BJ (cell line): Measurements from ENCODE around the gene DOK5. TPM values are rescaled to one million over a fixed set of nuclear protein-coding genes. Genes with fewer than 3 reads are reported as not detected.

Source experiments
- CTCF ChIA-PET: fragments of 350-600 bp; formaldehyde crosslinking; extraction: SDS; loops from one replicate; lab custom pipeline; 2021; ENCODE audit warnings: antibody characterized with exemption, inconsistent platforms; lab: Yijun Ruan, JAX
- POLR2A ChIA-PET: fragments of 300-600 bp; sonication (Branson Sonifier 250); formaldehyde crosslinking; extraction: SDS; loops from one replicate; lab custom pipeline; 2021; ENCODE audit warnings: antibody characterized with exemption; lab: Charles Lee
- DNase-seq: peaks from one replicate; pipeline ENCODE4 v3.0.0-alpha.2; 2011; ENCODE audit warnings: low read depth
- H3K27me3 ChIP-seq: 2 replicates; pipeline ENCODE4 v1.6.0; 2011; ENCODE audit warnings: low read length; ENCODE audit not compliant: control insufficient read depth, insufficient read depth
- H3K36me3 ChIP-seq: 2 replicates; pipeline ENCODE4 v1.5.1; 2011; ENCODE audit warnings: low read length; ENCODE audit not compliant: control insufficient read depth, insufficient read depth
- H3K4me3 ChIP-seq: 2 replicates; pipeline ENCODE4 v1.5.1; 2011; ENCODE audit warnings: low read depth, mild to moderate bottlenecking, control low read depth, low read length
- polyA plus RNA-seq: library from polyadenylated mRNA; depleted of rRNA; stranded (reverse); fragments of >200 nt; gene quantifications from 2 replicates; pipeline ENCODE4 v1.2.3, GENCODE V29; 2011
- TF ChIP-seq, protein P1 (sequence below): IDR thresholded peaks from 2 replicates; pipeline ENCODE4 v1.5.1; 2011; ENCODE audit warnings: low read depth, mild to moderate bottlenecking, control low read depth, inconsistent platforms, low read length, moderate library complexity; ENCODE audit not compliant: insufficient read depth

The DOK5 gene
- polyA plus RNA-seq, 1 experiment, result 0.26 TPM

DNA sequence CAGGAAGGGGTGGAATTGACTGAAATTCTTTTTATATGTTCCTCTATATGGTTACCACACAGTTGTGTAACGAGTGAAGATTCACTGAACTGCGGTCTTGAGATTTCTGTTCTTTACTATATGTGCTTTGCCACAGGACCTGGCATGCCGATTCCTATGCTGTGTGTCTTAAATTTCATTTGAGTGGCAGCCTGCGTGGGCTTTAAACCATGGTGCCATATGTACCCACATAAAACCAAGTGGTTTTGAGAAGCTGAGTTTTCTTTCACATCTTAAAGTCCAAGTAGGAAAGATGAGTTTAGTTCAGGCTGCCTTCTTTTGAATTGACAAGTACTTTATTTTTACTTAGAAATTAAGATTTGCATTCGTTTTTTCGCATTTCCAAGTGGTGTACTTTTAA lies 101.1 kb downstream of the DOK5 start:
- POLR2A ChIA-PET, result no interaction called here
- no peak for DNase-seq
- no peaks in the 10 kb centered on the region for H3K27me3 ChIP-seq
- CTCF ChIA-PET, result no interaction called here
- H3K36me3 ChIP-seq, result no peaks in the 10 kb centered on the region
- TF ChIP-seq, protein P1, sequence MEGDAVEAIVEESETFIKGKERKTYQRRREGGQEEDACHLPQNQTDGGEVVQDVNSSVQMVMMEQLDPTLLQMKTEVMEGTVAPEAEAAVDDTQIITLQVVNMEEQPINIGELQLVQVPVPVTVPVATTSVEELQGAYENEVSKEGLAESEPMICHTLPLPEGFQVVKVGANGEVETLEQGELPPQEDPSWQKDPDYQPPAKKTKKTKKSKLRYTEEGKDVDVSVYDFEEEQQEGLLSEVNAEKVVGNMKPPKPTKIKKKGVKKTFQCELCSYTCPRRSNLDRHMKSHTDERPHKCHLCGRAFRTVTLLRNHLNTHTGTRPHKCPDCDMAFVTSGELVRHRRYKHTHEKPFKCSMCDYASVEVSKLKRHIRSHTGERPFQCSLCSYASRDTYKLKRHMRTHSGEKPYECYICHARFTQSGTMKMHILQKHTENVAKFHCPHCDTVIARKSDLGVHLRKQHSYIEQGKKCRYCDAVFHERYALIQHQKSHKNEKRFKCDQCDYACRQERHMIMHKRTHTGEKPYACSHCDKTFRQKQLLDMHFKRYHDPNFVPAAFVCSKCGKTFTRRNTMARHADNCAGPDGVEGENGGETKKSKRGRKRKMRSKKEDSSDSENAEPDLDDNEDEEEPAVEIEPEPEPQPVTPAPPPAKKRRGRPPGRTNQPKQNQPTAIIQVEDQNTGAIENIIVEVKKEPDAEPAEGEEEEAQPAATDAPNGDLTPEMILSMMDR, result no peak
- no peak overlapping the region for H3K4me3 ChIP-seq

DNA sequence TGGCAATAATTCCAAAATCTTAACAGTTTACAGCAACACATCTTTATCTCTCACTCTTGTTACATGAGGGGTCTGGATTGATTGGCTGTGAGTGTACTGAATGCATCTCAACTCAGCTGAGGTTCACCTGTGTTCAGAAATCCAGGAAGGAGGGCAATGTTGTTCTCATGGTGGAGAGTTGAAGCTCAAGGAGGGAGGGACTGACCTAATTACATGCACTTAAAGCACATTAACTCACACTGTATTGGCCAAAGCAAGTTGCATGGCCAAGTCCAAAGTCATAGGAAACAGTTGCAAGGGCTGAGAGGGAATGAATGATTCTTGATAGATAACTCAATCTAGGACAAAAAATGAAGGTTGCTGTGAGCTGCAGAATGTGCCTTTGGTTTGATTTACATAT lies 102.2 kb downstream of the DOK5 start:
- H3K36me3 ChIP-seq, result no peaks in the 10 kb centered on the region
- TF ChIP-seq, protein P1, result no peak
- H3K27me3 ChIP-seq, result no peaks in the 10 kb centered on the region
- no peak overlapping the region for H3K4me3 ChIP-seq
- POLR2A ChIA-PET, result no interaction called here
- no peak for DNase-seq
- CTCF ChIA-PET, result interaction anchor here (0.9 kb wide), 1 partner anchor 104 kb away, joined by 3 read pairs; no protein-coding TSS in a partner anchor

DNA sequence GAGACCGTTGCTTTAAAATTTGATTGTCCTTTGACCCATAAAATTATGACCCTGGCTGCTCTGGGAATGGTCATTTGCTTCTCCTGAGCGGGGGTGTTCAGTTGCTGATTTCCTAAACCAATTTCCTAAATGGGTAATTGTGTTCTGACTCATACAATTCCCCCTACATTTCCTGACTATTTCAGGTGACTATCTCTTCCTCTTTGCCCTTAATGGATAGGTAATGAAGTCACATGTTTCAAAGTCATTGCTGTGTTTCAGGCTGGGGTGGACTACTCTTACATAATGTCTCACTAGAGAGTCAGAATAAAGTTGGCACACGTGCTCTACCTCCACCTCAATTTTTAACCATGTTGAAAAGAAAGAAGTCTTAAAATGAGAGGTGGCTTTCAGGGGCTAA lies 109.8 kb downstream of the DOK5 start:
- POLR2A ChIA-PET, result no interaction called here
- TF ChIP-seq, protein P1, result no peak
- no peaks in the 10 kb centered on the region for H3K27me3 ChIP-seq
- no peak overlapping the region for H3K4me3 ChIP-seq
- CTCF ChIA-PET, result no interaction called here
- no peak for DNase-seq
- H3K36me3 ChIP-seq, result no peaks in the 10 kb centered on the region

DNA sequence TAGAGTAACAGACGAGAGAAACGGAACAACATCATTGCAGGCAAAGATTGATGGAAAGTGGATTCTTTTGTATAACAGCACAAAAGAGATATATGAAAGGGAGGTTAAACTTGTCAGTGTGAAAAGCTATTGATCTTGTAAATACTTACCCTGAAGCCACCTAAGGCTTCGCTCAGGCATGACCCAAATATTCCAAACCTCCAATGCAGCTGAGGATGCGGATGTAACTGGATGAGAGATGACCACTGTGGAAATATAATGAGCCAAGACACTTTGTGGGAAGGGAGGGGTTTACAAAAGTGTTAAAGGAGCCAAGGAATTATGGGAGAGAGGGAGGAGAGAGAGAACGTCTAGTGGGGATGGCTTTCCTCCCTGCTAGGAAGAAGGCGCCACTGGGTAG lies 112.0 kb downstream of the DOK5 start:
- ChIA-PET POLR2A (no interaction called here), CTCF (no interaction called here)
- Histone ChIP-seq H3K4me3 (no peak overlapping the region), H3K27me3 (no peaks in the 10 kb centered on the region), H3K36me3 (no peaks in the 10 kb centered on the region)
- DNase-seq, result no peak
- TF ChIP-seq, protein P1, result no peak

DNA sequence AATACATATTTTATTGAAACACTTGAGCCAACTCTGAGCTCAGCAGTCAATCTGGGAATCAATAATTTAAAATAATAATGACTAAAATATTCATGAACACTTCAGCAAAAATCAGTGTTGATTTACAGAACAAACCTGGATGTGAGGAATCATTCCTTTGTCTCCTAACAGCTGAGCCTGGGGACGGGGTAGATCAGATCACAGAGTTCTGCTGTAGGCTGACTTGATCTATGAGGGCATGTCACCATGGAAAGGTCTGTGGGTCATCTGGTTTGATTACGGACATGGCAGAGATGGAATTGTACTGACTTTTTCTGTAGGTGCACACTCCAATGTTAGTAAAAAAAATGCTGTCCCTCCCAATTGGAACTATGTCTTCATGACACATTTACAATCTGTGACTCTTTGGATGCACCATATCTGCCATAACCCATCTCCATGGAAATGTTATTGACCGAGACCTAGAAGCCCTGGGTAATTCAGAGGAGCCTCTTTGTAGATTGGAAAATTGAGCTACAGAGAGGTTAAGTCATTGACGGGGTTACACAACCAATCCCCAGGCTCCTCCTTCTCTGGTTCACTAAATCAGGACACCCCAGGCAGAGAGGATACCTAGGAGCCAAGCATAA lies 114.1 kb downstream of the DOK5 start:
- Histone ChIP-seq H3K36me3 (no peaks in the 10 kb centered on the region), H3K27me3 (no peaks in the 10 kb centered on the region), H3K4me3 (no peak overlapping the region)
- POLR2A ChIA-PET, result no interaction called here
- TF ChIP-seq, protein P1, result no peak
- no peak for DNase-seq
- CTCF ChIA-PET, result interaction anchor here (0.9 kb wide), 1 partner anchor 130 kb away, joined by 3 read pairs; no protein-coding TSS in a partner anchor
